WI38 (cell line): Measurements from ENCODE around the gene OTOL1.

ENCODE experiments used
- H3K4me3 ChIP-seq: 2 replicates; pipeline ENCODE4 v1.5.1; 2011; ENCODE audit warnings: low read depth, mild to moderate bottlenecking, control low read depth, low read length
- TF ChIP-seq, protein P1 (sequence below): IDR thresholded peaks from 2 replicates; pipeline ENCODE4 v1.5.1; 2012; ENCODE audit warnings: low read depth, mild to moderate bottlenecking, control low read depth, low read length

The OTOL1 gene

DNA sequence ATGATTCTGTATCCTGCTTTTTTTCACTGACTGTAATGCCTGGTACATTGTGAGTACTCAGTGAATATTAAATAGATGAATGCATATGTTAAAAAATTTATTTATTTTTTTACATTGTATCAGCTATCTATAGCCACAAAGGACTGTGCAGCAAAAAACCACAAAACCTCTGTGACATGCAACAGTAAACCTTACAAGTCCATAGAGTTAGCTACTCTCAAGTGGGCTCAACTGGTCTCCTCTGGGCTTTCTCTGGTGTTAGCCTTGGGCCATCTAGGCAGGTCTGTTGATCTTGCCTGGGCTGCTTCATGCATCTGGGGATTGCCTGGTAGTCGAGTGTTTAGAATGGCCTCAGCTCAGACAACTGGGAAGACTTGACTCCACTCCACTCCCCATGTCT lies 35.3 kb downstream of the OTOL1 start:
- TF ChIP-seq, protein P1, sequence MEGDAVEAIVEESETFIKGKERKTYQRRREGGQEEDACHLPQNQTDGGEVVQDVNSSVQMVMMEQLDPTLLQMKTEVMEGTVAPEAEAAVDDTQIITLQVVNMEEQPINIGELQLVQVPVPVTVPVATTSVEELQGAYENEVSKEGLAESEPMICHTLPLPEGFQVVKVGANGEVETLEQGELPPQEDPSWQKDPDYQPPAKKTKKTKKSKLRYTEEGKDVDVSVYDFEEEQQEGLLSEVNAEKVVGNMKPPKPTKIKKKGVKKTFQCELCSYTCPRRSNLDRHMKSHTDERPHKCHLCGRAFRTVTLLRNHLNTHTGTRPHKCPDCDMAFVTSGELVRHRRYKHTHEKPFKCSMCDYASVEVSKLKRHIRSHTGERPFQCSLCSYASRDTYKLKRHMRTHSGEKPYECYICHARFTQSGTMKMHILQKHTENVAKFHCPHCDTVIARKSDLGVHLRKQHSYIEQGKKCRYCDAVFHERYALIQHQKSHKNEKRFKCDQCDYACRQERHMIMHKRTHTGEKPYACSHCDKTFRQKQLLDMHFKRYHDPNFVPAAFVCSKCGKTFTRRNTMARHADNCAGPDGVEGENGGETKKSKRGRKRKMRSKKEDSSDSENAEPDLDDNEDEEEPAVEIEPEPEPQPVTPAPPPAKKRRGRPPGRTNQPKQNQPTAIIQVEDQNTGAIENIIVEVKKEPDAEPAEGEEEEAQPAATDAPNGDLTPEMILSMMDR = no peak
- H3K4me3 ChIP-seq = no peak overlapping the region

DNA sequence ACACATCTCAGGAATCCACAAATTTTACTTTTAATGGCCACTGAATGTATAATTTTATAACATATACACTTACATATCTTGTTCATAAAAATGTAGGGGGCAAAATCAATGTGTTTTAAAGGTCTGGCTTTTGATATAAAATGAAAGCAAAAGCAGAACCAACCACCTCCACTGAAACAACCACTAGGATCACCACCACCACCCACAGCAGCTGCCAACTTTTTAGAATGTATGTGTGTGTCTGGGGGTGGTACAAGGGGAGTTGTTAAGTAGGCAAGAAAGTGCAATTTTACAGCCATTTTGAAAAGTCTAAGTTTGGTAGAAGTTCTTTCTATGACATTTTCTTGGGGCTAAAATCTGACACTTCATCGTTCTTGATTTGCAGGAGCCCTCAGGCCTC lies 44.0 kb downstream of the OTOL1 start:
- TF ChIP-seq, protein P1 = no peak
- H3K4me3 ChIP-seq = no peak overlapping the region

DNA sequence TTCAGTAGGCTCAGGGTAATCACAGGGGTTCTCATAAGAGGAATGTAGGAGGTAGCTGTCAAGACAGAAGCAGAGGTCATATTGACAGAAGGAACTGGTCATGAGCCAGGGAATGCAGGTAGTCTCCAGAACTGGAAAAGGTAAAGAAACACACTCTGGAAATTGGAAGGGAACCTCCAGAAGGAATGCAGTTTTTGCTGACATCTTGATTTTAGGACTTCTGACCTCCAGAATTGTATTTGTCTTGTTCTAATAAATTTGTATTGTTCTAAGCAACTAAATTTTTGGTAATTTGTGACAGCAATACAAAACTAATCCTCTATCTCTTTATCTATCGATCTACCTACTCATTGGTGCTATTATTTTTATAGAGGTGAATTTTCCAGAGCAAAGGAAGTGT lies 49.2 kb downstream of the OTOL1 start:
- H3K4me3 ChIP-seq = no peak overlapping the region
- TF ChIP-seq, protein P1 = no peak

DNA sequence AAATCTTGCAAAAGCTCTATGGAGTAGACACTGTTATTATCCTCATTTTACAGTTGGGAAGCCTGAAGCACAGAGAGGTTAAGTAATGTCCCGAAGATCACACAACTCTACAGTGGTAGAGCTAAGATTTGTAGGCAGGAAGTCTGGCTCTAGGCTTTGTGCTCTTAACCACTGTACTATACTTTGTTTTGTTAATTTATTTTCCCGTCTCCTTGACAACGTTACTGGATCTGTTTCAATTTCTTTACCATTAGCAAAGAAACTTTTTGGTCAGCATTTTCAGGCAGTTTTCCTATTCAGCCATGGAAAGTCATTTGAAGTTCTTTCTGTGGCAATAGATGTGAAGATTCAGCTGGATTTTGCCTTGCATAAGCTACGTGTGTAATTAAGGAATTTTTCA lies 51.7 kb downstream of the OTOL1 start:
- TF ChIP-seq, protein P1 = no peak
- H3K4me3 ChIP-seq = no peak overlapping the region

DNA sequence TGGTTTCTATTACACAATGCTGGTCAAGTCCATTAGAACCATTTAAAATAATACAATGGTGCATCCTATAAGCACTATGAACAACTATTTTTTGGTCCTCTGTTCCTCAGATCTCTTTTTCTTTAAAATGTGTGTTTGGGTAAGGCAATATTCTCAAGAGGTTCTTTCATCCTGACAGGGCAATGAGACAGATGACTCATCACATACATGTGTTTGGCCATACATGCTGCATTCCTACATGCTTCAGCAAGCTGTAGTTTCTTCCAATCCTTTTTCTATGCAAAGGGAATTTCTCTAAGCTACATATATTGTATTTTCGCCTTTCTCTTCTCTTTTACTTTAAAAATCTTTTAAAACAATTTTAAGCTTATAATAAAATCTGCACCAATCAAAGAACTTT lies 52.7 kb downstream of the OTOL1 start:
- H3K4me3 ChIP-seq = no peak overlapping the region
- TF ChIP-seq, protein P1 = no peak

DNA sequence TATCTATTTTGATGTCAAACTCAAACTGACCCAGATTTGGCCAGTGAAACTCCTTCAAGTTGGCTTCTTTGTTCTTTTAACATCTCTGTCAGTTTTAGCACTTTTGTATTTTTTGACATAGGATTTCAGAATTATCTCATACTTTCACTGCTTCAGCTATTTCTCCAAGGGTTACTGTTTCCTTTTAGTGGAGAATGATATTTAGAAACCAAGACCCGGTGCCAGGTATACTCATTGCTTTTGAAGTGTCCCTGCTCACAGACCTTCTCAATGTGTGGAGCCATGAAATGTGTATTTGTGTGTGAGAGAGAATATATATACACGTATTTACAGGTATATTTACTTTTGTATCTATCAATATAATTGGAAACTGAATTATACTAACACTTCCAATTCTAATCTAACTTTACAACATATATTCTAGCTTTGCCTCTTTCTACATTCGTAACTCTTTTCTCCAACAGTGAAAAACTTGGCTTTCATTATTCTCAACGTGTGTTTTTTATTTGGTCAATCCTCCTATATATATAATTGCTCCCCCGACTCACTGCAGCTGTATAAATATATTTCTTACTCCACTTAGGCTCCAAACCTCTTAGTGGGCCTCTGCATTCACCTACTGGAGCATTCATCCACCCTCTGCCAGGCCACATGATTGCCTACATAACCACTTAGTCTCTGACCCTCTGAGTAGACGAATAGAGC lies 54.0 kb downstream of the OTOL1 start:
- TF ChIP-seq, protein P1 = no peak
- no peak overlapping the region for H3K4me3 ChIP-seq

DNA sequence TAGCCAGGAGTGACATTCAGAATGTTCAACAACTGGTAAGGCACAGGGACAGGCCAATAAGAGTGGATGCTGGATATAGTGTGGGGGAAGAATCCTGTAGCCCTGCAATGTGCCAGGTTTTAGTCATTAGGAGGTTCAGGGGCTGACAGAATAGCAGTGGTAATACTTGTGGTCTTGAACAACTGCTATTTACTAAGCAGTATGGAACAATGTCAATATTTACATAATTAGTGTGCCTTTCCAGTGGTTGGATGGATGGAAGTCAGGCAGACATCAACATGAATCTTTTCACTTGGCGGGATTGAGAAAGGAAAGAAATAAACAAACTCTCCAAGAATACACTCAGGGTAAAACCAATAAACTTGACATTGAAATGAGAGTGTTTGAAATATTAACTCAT lies 55.1 kb downstream of the OTOL1 start:
- H3K4me3 ChIP-seq = no peak overlapping the region
- TF ChIP-seq, protein P1 = no peak
